Esophagus muscularis mucosa (tissue), 4 donors: Measurements from ENCODE around the gene KCNB1. TPM values are rescaled to one million over a fixed set of nuclear protein-coding genes. Genes with fewer than 3 reads are reported as not detected.

ENCODE experiments used
- DNase-seq: peaks from one replicate; pipeline ENCODE4 v3.0.0-alpha.2; 2017; ENCODE audit errors: extremely low spot score
- H3K27ac ChIP-seq, 4 donors: fragments of 200-600 bp; sonication (generic); replicated peaks in 1 of 4; 1 replicate in 3 of 4; 2 replicates in 1 of 4; pipeline ENCODE4 v1.5.1; 2016 to 2019; ENCODE audit warnings: mild to moderate bottlenecking in 1 of 4
- H3K27me3 ChIP-seq, 4 donors: fragments of 200-600 bp; sonication (generic); one replicate each; pipeline versions ENCODE4 v1.5.1 to v1.6.0; 2016 to 2019
- H3K36me3 ChIP-seq, 4 donors: fragments of 200-600 bp; sonication (generic); one replicate each; pipeline ENCODE4 v1.5.1; 2016 to 2019
- H3K4me1 ChIP-seq, 4 donors: fragments of 200-600 bp; sonication (generic); one replicate each; pipeline ENCODE4 v1.5.1; 2016 to 2019
- H3K4me3 ChIP-seq, 4 donors: fragments of 200-600 bp; sonication (generic); 1 replicate in 2 of 4; 2 replicates in 2 of 4; pipeline ENCODE4 v1.5.1; 2016 to 2019; ENCODE audit warnings: mild to moderate bottlenecking in 4 of 4, moderate library complexity in 1 of 4
- H3K9me3 ChIP-seq, 4 donors: fragments of 200-600 bp; sonication (generic); 1 replicate in 3 of 4; 2 replicates in 1 of 4; pipeline ENCODE4 v1.5.1; 2016 to 2019
- EP300 ChIP-seq: sonication (generic); formaldehyde crosslinking; IDR thresholded peaks from one replicate; pipeline ENCODE4 v1.6.1; 2017; ENCODE audit warnings: antibody characterized with exemption
- POLR2A ChIP-seq: fragments of 450-650 bp; IDR thresholded peaks from one replicate; pipeline ENCODE4 v1.6.1; 2017; ENCODE audit warnings: antibody characterized with exemption, moderate library complexity, mild to moderate bottlenecking, low read depth
- POLR2AphosphoS5 ChIP-seq, 2 donors: sonication (generic); formaldehyde crosslinking; IDR thresholded peaks; one replicate each; pipeline ENCODE4 v1.6.1; 2017; ENCODE audit warnings: antibody characterized with exemption in 2 of 2
- WGBS: methylation state at CpG from one replicate; pipeline ENCODE4 v1.1.5; 2018; 5-methylcytosine and 5-hydroxymethylcytosine counted together
- intact Hi-C: fragments of 100-400 bp; cut with DNase I; formaldehyde crosslinking; loops from one replicate; pipeline ENCODE4 v1.15.1; 2023
- total RNA-seq, 4 donors: library from RNA; depleted of rRNA; stranded (reverse); fragments of >200 nt; gene quantifications; one replicate each; pipeline versions ENCODE4 v1.1.0 to v1.2.1, GENCODE V29; 2016
- TF ChIP-seq, protein P1 (sequence below), 3 experiments: fragments of 200-600 bp in 2 of 3; fragments of 450-650 bp in 1 of 3; sonication (generic) in 2 of 3; IDR thresholded peaks; one replicate each; pipeline ENCODE4 v1.5.1; 2017 to 2019; ENCODE audit warnings: antibody characterized with exemption in 3 of 3, mild to moderate bottlenecking in 2 of 3, moderate library complexity in 1 of 3

KCNB1 gene
- total RNA-seq, 4 donors from 2014 or later: 32.3 to 55.5 (median 51.9) TPM

DNA sequence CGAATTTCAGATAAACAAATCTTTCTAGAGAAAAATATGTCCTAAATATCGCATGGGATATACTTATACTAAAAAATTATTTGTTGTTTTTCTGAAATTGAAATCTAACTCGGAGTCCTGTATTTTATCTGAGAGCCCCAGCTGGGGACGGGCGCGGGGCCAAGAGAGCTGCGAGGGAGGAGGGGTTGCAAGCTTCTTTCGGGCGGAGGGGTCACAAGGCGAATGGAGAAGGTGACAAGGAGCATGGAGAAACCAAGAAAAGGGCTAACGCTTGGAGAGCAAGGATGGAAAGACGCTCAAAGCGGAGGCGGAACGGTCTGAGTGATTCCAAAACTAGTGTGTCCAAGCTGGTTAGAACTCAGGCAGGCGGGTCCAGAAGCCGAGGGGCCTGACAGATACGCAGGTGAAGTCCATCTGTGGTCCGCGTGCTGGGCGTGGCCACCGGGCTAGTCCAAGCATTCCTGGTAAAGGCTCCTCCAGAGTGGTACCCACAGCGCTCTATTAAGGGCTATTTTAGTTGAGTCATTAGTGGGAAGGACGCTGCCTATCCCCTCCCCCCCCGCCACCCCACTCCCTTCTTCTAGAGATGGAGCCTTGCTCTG lies 163.2 kb downstream of the KCNB1 start:
- Histone ChIP-seq H3K4me3 (peak overlapping the region; percentile 41 to 44 (median 42)), H3K27ac (no peak overlapping the region), H3K4me1 (peaks cover 14 to 29% (median 28%) of the 10 kb centered on the region in 4 donors), H3K9me3 (no peaks in the 10 kb centered on the region), H3K27me3 (peaks cover 0 to 44% (median 31%) of the 10 kb centered on the region in 4 donors), H3K36me3 (no peaks in the 10 kb centered on the region)
- intact Hi-C loops: no loop called here
- TF ChIP-seq, protein P1, sequence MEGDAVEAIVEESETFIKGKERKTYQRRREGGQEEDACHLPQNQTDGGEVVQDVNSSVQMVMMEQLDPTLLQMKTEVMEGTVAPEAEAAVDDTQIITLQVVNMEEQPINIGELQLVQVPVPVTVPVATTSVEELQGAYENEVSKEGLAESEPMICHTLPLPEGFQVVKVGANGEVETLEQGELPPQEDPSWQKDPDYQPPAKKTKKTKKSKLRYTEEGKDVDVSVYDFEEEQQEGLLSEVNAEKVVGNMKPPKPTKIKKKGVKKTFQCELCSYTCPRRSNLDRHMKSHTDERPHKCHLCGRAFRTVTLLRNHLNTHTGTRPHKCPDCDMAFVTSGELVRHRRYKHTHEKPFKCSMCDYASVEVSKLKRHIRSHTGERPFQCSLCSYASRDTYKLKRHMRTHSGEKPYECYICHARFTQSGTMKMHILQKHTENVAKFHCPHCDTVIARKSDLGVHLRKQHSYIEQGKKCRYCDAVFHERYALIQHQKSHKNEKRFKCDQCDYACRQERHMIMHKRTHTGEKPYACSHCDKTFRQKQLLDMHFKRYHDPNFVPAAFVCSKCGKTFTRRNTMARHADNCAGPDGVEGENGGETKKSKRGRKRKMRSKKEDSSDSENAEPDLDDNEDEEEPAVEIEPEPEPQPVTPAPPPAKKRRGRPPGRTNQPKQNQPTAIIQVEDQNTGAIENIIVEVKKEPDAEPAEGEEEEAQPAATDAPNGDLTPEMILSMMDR (IDR thresholded peaks at IDR 0.05): no peak
- TF ChIP-seq POLR2AphosphoS5 (IDR thresholded peaks at IDR 0.05): no peak
- no peak for TF ChIP-seq EP300
- no peak for TF ChIP-seq POLR2A
- no peak for DNase-seq
- WGBS: 16% methylated on average over 25 of the region's 25 CpGs

- H3K9me3 ChIP-seq: no peaks in the 10 kb centered on the region
- H3K4me1 ChIP-seq: peaks cover 14 to 24% (median 23%) of the 10 kb centered on the region in 4 donors
- WGBS: 1% methylated on average over 46 of the region's 70 CpGs
- intact Hi-C loops: no loop called here
- H3K4me3 ChIP-seq: peak overlapping the region; percentile 41 to 44 (median 42)
- no peak overlapping the region for H3K27ac ChIP-seq
- no peak for DNase-seq
- no peaks in the 10 kb centered on the region for H3K36me3 ChIP-seq
- TF ChIP-seq, protein P1 (IDR thresholded peaks at IDR 0.05): no peak
- TF ChIP-seq POLR2AphosphoS5 (IDR thresholded peaks at IDR 0.05) (no peak), EP300 (no peak), POLR2A (no peak)
- peaks cover 0 to 44% (median 31%) of the 10 kb centered on the region in 4 donors for H3K27me3 ChIP-seq
Measured at GRCh38 chr20:49318430-49319207, 163.8 kb downstream of the KCNB1 start.

GRCh38 chr20:49318091-49318429 lies 164.4 kb downstream of the KCNB1 start:
- no peaks in the 10 kb centered on the region for H3K36me3 ChIP-seq
- no peaks in the 10 kb centered on the region for H3K9me3 ChIP-seq
- H3K4me3 ChIP-seq: peak overlapping the region; percentile 41 to 44 (median 42)
- H3K27ac ChIP-seq: no peak overlapping the region
- peaks cover 0 to 44% (median 31%) of the 10 kb centered on the region in 4 donors for H3K27me3 ChIP-seq
- TF ChIP-seq EP300: no peak
- no peak for TF ChIP-seq POLR2A
- no peak for TF ChIP-seq POLR2AphosphoS5 (IDR thresholded peaks at IDR 0.05)
- TF ChIP-seq, protein P1 (IDR thresholded peaks at IDR 0.05): no peak
- intact Hi-C loops: no loop called here
- WGBS: 15% methylated on average over 7 of the region's 23 CpGs
- H3K4me1 ChIP-seq: peaks cover 14 to 20% (median 19%) of the 10 kb centered on the region in 4 donors
- DNase-seq: no peak

GRCh38 chr20:49316704-49317103 lies 165.8 kb downstream of the KCNB1 start:
- Histone ChIP-seq H3K27ac (no peak overlapping the region), H3K4me3 (no peak overlapping the region), H3K27me3 (peaks cover 0 to 44% (median 31%) of the 10 kb centered on the region in 4 donors), H3K36me3 (no peaks in the 10 kb centered on the region), H3K9me3 (no peaks in the 10 kb centered on the region), H3K4me1 (peaks cover 14 to 20% (median 19%) of the 10 kb centered on the region in 4 donors)
- intact Hi-C loops: no loop called here
- no peak for TF ChIP-seq POLR2AphosphoS5 (IDR thresholded peaks at IDR 0.05)
- TF ChIP-seq, protein P1 (IDR thresholded peaks at IDR 0.05): no peak
- no peak for TF ChIP-seq EP300
- TF ChIP-seq POLR2A: no peak
- no peak for DNase-seq
- WGBS: 80% methylated on average over 2 of the region's 2 CpGs
